Measurements from ENCODE around the gene ARHGEF28.

ARHGEF28 gene

GRCh38 chr5:73823508-73823925, 197.5 kb downstream of the ARHGEF28 start:
- ATAC-seq, result peak; percentile 63

DNA sequence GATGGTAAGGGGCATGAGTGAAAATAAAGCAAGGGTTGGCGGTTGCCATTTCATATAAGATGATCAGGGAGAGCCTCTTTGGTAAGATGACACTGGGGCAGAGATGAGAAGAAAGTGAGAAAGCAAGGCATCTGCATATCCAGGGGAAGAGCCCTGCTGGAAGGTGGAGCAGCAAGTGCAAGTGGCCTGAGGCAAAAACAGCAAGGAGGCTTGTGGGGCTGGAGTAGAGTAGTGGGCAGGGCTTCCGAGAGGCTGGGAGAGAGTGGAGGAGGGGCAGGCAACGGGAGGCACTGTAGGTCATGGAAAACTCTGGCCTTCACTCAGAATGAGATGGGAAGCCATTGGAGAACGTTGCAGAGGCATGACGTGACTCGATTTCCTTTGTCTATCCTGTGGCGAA, 199.2 kb downstream of the ARHGEF28 start:
- no peak for ATAC-seq
- no peak for TF ChIP-seq CSRNP3 (CRISPR knock-in tag; IDR thresholded peaks at IDR 0.05)
- no peak for TF ChIP-seq ZC3H10 (CRISPR knock-in tag; IDR thresholded peaks at IDR 0.05)
- TF ChIP-seq ZNF565 (CRISPR knock-in tag; conservative IDR thresholded peaks at IDR 0.05; ENCODE audit: low read depth), result no peak
- TF ChIP-seq RARB (CRISPR knock-in tag; IDR thresholded peaks at IDR 0.05), result no peak

More at GRCh38 chr5:73823508-73823925, 197.5 kb downstream of the ARHGEF28 start:
- TF ChIP-seq RARB (CRISPR knock-in tag; IDR thresholded peaks at IDR 0.05), result no peak
- peak; percentile 13; the same call in 1 of the 2 replicates for TF ChIP-seq ISL1 (CRISPR knock-in tag; IDR thresholded peaks at IDR 0.05)

DNA sequence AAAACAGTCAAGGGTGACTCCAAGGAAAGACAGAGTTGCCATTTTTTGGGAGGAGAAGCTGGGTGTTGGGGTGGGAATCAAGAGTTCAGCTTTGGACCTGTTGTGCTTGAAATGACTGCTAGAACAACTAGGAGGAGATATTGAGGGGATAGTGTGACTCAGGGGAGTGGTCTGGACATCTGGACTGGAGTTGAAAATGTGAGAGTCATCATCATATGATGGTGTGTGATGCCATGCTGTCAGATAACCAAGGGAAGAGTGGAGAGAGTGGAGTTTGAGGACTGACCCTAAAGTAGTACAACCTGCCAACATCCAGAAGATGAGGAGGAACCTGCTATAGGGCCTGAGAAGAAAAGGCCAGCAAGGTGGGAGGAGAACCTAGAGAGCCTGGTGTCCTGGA, 199.7 kb downstream of the ARHGEF28 start:
- TF ChIP-seq BACH2 (CRISPR knock-in tag; IDR thresholded peaks at IDR 0.05; ENCODE audit: borderline replicate concordance) (no peak), GLIS3 (CRISPR knock-in tag; IDR thresholded peaks at IDR 0.05) (no peak), SNAI2 (CRISPR knock-in tag; IDR thresholded peaks at IDR 0.05) (no peak), CSRNP3 (CRISPR knock-in tag; IDR thresholded peaks at IDR 0.05) (no peak), OSR1 (CRISPR knock-in tag; IDR thresholded peaks at IDR 0.05) (no peak), ZNF70 (CRISPR knock-in tag; IDR thresholded peaks at IDR 0.05) (no peak), ESRRG (CRISPR knock-in tag; IDR thresholded peaks at IDR 0.05) (no peak), ARNTL (CRISPR knock-in tag; IDR thresholded peaks at IDR 0.05; ENCODE audit: borderline replicate concordance, low read depth) (no peak), RARB (CRISPR knock-in tag; IDR thresholded peaks at IDR 0.05) (no peak), TOX (CRISPR knock-in tag; IDR thresholded peaks at IDR 0.05; ENCODE audit: borderline replicate concordance) (no peak), ZNF565 (CRISPR knock-in tag; conservative IDR thresholded peaks at IDR 0.05; ENCODE audit: low read depth) (no peak)
- TF ChIP-seq, protein P1, sequence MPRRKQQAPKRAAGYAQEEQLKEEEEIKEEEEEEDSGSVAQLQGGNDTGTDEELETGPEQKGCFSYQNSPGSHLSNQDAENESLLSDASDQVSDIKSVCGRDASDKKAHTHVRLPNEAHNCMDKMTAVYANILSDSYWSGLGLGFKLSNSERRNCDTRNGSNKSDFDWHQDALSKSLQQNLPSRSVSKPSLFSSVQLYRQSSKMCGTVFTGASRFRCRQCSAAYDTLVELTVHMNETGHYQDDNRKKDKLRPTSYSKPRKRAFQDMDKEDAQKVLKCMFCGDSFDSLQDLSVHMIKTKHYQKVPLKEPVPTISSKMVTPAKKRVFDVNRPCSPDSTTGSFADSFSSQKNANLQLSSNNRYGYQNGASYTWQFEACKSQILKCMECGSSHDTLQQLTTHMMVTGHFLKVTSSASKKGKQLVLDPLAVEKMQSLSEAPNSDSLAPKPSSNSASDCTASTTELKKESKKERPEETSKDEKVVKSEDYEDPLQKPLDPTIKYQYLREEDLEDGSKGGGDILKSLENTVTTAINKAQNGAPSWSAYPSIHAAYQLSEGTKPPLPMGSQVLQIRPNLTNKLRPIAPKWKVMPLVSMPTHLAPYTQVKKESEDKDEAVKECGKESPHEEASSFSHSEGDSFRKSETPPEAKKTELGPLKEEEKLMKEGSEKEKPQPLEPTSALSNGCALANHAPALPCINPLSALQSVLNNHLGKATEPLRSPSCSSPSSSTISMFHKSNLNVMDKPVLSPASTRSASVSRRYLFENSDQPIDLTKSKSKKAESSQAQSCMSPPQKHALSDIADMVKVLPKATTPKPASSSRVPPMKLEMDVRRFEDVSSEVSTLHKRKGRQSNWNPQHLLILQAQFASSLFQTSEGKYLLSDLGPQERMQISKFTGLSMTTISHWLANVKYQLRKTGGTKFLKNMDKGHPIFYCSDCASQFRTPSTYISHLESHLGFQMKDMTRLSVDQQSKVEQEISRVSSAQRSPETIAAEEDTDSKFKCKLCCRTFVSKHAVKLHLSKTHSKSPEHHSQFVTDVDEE (CRISPR knock-in tag; IDR thresholded peaks at IDR 0.05), result no peak
- no peak for ATAC-seq

DNA sequence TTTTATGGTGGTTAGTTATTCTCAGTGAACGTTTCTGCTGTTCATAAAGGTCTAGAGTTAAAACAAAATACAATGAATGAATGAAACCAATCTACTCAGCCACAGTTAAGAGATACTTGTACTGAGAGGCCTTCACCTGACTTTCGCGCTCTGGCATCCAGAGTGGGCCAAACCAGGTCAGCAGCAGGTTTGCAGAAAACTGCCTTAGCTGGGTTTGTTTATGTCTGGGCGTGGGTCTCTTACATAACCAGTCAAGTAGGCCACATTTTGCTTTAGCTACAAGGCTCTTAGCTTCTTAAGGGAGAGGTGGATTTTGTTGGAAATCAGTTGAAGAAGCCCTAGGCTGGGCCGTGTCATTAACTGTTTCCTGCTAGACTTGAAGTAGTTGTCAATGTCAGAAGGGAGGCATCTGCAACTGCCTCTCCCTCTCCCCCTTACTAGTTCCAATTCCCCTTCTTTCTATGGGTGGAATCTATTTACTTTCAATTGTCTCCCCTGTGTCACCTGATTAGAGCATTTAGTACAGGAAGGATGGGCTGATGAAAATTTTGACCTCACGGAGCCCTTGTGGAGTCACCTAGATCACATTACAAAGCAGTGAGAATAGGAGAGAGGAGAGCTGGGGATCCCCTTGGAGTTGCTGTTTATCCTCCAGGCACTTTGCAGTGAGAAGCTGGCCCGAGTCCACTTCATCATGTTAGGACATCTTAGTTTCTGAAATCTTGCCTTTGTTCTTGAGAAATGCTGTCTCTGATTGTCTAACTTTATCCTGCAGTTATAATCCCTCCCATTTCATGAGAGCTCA, 200.5 kb downstream of the ARHGEF28 start:
- peak; percentile 47; the same call in 1 of the 3 replicates for ATAC-seq
- TF ChIP-seq TOX (CRISPR knock-in tag; IDR thresholded peaks at IDR 0.05; ENCODE audit: borderline replicate concordance) (no peak), ISL1 (CRISPR knock-in tag; IDR thresholded peaks at IDR 0.05) (no peak), ZC3H10 (CRISPR knock-in tag; IDR thresholded peaks at IDR 0.05) (no peak), PPARA (CRISPR knock-in tag; IDR thresholded peaks at IDR 0.05; ENCODE audit: borderline replicate concordance) (no peak), ZNF8 (CRISPR knock-in tag; IDR thresholded peaks at IDR 0.05) (no peak), ZNF70 (CRISPR knock-in tag; IDR thresholded peaks at IDR 0.05) (no peak)
- TF ChIP-seq, protein P2, sequence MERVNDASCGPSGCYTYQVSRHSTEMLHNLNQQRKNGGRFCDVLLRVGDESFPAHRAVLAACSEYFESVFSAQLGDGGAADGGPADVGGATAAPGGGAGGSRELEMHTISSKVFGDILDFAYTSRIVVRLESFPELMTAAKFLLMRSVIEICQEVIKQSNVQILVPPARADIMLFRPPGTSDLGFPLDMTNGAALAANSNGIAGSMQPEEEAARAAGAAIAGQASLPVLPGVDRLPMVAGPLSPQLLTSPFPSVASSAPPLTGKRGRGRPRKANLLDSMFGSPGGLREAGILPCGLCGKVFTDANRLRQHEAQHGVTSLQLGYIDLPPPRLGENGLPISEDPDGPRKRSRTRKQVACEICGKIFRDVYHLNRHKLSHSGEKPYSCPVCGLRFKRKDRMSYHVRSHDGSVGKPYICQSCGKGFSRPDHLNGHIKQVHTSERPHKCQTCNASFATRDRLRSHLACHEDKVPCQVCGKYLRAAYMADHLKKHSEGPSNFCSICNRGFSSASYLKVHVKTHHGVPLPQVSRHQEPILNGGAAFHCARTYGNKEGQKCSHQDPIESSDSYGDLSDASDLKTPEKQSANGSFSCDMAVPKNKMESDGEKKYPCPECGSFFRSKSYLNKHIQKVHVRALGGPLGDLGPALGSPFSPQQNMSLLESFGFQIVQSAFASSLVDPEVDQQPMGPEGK (CRISPR knock-in tag; IDR thresholded peaks at IDR 0.05; ENCODE audit: borderline replicate concordance), result no peak

DNA sequence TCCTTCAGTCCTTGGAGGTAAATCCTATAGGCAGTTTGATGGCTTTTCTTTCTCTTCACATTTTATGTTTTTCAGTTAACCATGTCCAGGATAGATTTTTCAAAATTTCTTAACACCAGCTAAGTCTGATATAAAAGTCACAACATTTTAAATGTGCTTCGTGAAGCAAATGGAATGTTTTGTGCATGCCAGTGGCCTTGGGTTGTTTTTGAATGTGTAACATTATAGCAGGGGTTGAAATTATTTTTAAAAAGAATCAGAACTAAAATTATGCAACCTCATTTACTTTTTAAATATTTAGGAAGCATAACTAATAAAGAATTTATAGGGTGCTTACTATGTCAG, 201.1 kb downstream of the ARHGEF28 start:
- ATAC-seq, result no peak
- TF ChIP-seq ESRRG (CRISPR knock-in tag; IDR thresholded peaks at IDR 0.05) (no peak), CSDC2 (CRISPR knock-in tag; IDR thresholded peaks at IDR 0.05) (no peak)
- TF ChIP-seq, protein P2 (CRISPR knock-in tag; IDR thresholded peaks at IDR 0.05; ENCODE audit: borderline replicate concordance), result no peak
